VCaP (cell line): ENCODE data around the gene LMF1.

ENCODE experiments used
- H3K27ac ChIP-seq: fragments of 450-650 bp; 2 replicates; pipeline ENCODE4 v1.5.1; 2017
- CTCF ChIP-seq: fragments of 450-650 bp; conservative IDR thresholded peaks from 2 replicates; pipeline ENCODE4 v1.5.1; 2017; ENCODE audit warnings: mild to moderate bottlenecking, moderate library complexity

The LMF1 gene

GRCh38 chr16:947255-947921 lies 23.4 kb downstream of the LMF1 start:
- H3K27ac ChIP-seq = no peak overlapping the region
- no peak for TF ChIP-seq CTCF

GRCh38 chr16:946048-946395 lies 24.8 kb downstream of the LMF1 start:
- H3K27ac ChIP-seq = no peak overlapping the region
- no peak for TF ChIP-seq CTCF

DNA sequence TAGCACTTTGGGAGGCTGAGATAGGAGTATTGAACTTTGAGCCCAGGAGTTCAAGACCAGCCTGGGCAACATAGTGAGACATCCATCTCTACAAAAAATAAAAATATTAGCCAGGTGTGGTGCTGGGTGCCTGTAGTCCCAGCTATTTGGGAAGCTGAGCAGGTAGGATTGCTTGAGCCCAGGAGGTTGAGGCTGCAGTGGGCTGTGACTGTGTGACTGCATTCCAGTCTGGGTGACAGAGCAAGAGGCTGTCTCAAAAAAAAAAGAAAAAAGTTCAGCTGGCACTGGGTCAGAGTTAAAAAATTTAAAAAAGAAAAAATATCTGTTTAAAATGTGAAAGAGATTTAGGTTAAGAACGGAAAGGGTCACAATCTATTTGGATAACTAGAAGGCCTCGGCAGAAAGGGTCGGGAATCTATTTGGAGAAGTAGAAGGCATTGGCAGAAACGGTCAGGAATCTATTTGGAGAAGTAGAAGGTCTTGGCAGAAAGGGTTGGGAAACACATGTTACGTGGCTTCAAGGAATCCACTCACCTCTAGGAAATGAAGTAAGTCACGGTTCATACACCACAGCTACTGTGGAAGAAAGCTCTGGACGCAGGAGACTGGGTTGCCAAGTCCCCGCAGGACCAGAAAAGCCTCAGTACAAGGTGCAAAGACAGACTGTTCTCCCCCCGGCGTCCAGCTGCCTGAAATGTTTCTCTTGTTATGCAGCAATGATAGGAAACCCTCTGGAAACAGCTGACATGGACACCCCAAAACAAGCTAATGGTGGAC lies 25.3 kb downstream of the LMF1 start:
- no peak for TF ChIP-seq CTCF
- H3K27ac ChIP-seq = no peak overlapping the region

- no peak for TF ChIP-seq CTCF
- H3K27ac ChIP-seq = no peak overlapping the region
Observed at GRCh38 chr16:943971-944370, 26.8 kb downstream of the LMF1 start.

GRCh38 chr16:942436-943060 lies 28.2 kb downstream of the LMF1 start:
- no peak for TF ChIP-seq CTCF
- H3K27ac ChIP-seq = no peak overlapping the region

DNA sequence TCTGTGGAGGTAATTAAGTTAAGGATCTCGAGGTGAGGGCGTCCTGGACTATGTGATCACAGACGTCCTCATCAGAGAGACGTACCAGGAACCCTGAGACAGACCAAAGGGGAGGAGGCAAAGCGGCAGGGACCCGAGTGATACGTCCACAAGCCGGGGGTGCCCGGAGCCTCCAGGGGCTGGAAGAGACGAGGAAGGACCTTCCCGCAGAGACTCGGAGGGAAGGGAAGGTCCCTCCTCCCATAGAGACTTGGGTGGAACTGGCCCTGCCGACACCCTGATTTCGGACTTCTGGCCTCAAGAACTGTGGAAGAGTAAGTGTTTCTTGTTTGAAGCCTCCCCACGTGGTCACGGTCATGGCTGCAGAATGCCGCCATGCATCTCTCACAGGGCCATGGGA lies 30.8 kb downstream of the LMF1 start:
- TF ChIP-seq CTCF = no peak
- H3K27ac ChIP-seq = no peak overlapping the region

DNA sequence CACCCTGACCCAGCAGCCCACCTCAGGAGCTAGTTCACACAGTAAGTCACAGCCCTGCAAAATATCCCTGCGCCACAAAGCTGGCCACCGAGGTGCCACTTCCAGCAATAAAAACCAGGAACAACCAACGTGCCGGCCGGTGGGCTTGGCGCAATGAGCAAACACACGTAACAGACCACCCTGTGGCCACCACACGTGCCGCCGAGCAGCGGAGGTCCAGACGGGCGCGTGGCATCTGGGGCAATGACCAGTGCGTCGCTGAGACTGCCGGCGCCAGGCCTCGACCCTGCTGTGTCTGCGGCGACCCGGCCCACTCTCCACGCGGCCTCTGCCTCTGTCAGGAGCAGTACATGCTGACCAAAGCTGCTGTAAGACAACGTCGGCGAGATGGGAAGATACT lies 31.5 kb downstream of the LMF1 start:
- TF ChIP-seq CTCF = no peak
- no peak overlapping the region for H3K27ac ChIP-seq
